Osteoblast (primary cell): ENCODE measurements around the gene DNAH7. TPM values are rescaled to one million over a fixed set of nuclear protein-coding genes. Genes with fewer than 3 reads are reported as not detected.

Experiments used
- DNase-seq: peaks from one replicate; pipeline ENCODE4 v3.0.0; 2011; ENCODE audit warnings: low spot score, mixed read lengths; ENCODE audit not compliant: insufficient read length; ENCODE audit errors: missing footprints
- H2AFZ ChIP-seq: 2 replicates; pipeline ENCODE4 v1.6.0; 2011; ENCODE audit warnings: mild to moderate bottlenecking, low read length
- H3K27ac ChIP-seq: 2 replicates; pipeline ENCODE4 v1.5.1; 2011; ENCODE audit warnings: mild to moderate bottlenecking, low read depth, low read length, moderate library complexity
- H3K27me3 ChIP-seq: 2 replicates; pipeline ENCODE4 v1.6.0; 2012; ENCODE audit warnings: mild to moderate bottlenecking, control low read depth, inconsistent platforms, low read length, moderate library complexity; ENCODE audit not compliant: insufficient read depth
- H3K36me3 ChIP-seq: 2 replicates; pipeline ENCODE4 v1.5.1; 2011; ENCODE audit warnings: mild to moderate bottlenecking, low read length, control low read depth, moderate library complexity; ENCODE audit not compliant: insufficient read depth
- H3K4me1 ChIP-seq: 2 replicates; pipeline ENCODE4 v1.5.1; 2011; ENCODE audit warnings: mild to moderate bottlenecking, low read length, control low read depth, moderate library complexity; ENCODE audit not compliant: insufficient read depth
- H3K4me2 ChIP-seq: 2 replicates; pipeline ENCODE4 v1.6.0; 2011; ENCODE audit warnings: mild to moderate bottlenecking, low read length; ENCODE audit not compliant: insufficient read depth
- H3K4me3 ChIP-seq: fragments of 200-600 bp; sonication (generic); 3 replicates; pipeline ENCODE4 v1.5.1; 2012; ENCODE audit warnings: mild to moderate bottlenecking, low read length, inconsistent platforms; ENCODE audit not compliant: insufficient read depth
- H3K79me2 ChIP-seq: 2 replicates; pipeline ENCODE4 v1.6.0; 2012; ENCODE audit warnings: mild to moderate bottlenecking, low read length, control low read depth, inconsistent platforms; ENCODE audit not compliant: insufficient read depth
- H3K9me3 ChIP-seq: 2 replicates; pipeline ENCODE4 v1.5.1; 2011; ENCODE audit warnings: low read depth, low read length, control low read depth
- H4K20me1 ChIP-seq: 2 replicates; pipeline ENCODE4 v1.6.0; 2012; ENCODE audit warnings: mild to moderate bottlenecking, low read length, control low read depth; ENCODE audit not compliant: insufficient read depth
- total RNA-seq: library from RNA; depleted of rRNA; stranded (reverse); fragments of >200 nt; gene quantifications from 2 replicates; pipeline ENCODE4 v1.2.3, GENCODE V29; 2012
- TF ChIP-seq, protein P1 (sequence below): IDR thresholded peaks from 2 replicates; pipeline ENCODE4 v1.5.1; 2011; ENCODE audit warnings: mild to moderate bottlenecking, low read depth, low read length, moderate library complexity; ENCODE audit errors: extremely low read depth

DNAH7 gene
- total RNA-seq, 1 donor, result 2.5 TPM

DNA sequence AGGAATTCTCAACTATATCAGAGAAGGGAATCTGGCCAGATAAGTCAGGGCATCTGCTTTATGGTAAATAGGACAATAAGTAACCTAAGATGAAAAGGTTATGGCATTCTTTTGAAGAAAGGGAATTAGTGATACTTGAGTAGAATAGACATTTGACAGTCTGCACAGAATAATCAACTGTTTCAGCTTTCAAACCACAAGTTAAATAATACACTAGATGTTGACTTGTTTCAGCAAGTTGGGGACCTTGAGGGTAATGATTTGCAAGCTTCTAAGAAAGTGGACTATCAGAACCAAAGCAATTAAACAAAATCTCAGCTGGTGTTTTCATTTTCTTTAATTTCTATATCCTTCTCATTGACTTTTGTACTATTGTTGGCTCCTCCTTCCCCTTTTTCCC lies 357.2 kb downstream of the DNAH7 start:
- Histone ChIP-seq H2AFZ (no peak overlapping the region), H3K36me3 (peaks cover 13% of the 10 kb centered on the region), H3K4me1 (peaks cover 6% of the 10 kb centered on the region), H3K4me2 (no peak overlapping the region), H3K27ac (no peak overlapping the region), H3K79me2 (no peaks in the 10 kb centered on the region), H3K9me3 (no peaks in the 10 kb centered on the region), H3K4me3 (no peak overlapping the region), H3K27me3 (no peaks in the 10 kb centered on the region), H4K20me1 (no peaks in the 10 kb centered on the region)
- TF ChIP-seq, protein P1, sequence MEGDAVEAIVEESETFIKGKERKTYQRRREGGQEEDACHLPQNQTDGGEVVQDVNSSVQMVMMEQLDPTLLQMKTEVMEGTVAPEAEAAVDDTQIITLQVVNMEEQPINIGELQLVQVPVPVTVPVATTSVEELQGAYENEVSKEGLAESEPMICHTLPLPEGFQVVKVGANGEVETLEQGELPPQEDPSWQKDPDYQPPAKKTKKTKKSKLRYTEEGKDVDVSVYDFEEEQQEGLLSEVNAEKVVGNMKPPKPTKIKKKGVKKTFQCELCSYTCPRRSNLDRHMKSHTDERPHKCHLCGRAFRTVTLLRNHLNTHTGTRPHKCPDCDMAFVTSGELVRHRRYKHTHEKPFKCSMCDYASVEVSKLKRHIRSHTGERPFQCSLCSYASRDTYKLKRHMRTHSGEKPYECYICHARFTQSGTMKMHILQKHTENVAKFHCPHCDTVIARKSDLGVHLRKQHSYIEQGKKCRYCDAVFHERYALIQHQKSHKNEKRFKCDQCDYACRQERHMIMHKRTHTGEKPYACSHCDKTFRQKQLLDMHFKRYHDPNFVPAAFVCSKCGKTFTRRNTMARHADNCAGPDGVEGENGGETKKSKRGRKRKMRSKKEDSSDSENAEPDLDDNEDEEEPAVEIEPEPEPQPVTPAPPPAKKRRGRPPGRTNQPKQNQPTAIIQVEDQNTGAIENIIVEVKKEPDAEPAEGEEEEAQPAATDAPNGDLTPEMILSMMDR, result no peak
- DNase-seq, result no peak

DNA sequence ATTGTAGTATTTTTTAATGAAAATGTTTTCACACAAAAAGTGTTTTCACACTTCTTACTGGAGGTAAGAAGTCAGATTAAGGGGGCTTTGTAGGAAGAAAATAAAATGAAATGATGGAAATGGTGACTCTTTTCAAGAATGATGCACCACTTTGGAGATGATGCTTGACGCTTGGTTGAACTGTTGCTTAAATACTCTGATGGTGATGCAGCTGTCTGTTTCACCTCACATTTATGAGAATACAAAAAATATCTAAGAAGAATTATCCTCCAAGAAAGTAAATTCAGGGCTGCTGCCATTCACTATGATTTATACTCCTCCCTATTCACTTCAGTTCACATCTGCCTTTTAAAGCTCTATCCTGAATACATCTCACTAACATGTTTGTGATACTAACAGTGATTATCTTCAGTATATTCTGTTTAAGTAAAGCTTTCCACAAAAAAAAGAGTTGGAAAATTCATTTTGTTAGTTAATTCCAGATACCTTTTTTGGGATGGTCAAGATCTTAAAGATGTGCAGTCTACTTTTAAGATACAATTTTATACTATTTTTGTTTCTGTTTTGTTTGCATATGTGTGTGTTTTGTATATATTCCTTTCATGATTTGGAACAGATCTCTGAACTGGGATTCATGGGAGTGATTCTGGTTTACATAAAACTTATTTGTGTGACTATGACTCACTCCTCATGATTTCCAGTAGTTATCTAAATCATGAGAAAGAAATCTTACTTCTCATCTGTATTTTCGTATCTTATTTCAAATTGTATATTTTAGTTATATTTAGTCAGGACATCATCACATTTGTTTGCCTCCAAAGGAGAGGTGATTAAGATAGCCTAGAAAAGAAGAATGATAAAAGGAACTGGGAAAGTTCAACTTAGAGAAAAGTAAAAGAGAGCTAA lies 358.5 kb downstream of the DNAH7 start:
- H2AFZ ChIP-seq, result no peak overlapping the region
- TF ChIP-seq, protein P1, result no peak
- no peak overlapping the region for H3K4me2 ChIP-seq
- H3K79me2 ChIP-seq, result no peaks in the 10 kb centered on the region
- no peak overlapping the region for H3K4me3 ChIP-seq
- H3K27me3 ChIP-seq, result no peaks in the 10 kb centered on the region
- H3K9me3 ChIP-seq, result no peaks in the 10 kb centered on the region
- no peaks in the 10 kb centered on the region for H4K20me1 ChIP-seq
- peaks cover 11% of the 10 kb centered on the region for H3K4me1 ChIP-seq
- H3K36me3 ChIP-seq, result peaks cover 12% of the 10 kb centered on the region
- H3K27ac ChIP-seq, result peak overlapping the region; percentile 64
- no peak for DNase-seq

DNA sequence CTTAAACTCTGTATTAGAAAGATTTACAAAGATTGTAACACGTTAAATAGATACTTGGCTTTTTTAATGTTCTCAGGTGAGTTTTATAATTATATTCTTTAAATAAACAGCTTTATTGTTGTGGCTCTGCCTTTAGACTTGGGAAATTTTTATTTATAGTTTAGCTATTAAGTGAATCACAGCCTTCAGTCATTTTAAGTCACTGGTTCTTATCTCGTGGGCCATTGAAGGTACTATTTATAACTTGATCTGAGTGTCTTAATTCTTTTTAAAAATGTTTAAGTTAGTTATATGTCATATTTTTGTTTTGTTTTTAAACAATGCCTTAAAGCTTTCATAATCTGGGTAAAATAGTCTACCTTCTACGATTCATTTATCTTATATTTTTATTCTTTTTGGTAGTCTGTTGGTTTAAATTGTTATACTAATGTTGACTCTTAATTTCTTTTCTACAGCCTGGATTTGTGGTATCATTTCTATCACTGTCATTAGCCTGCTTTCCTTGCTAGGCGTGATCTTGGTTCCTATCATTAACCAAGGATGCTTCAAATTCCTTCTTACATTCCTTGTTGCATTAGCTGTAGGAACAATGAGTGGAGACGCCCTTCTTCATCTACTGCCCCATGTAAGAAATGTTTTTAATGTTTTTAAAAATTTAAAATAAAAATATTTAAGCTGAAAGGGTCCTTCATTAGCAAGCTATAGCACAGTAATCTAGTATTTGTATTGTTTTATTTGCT lies 362.3 kb downstream of the DNAH7 start:
- TF ChIP-seq, protein P1, result no peak
- Histone ChIP-seq H3K27me3 (no peaks in the 10 kb centered on the region), H3K4me1 (peaks cover 11% of the 10 kb centered on the region), H3K79me2 (peaks cover 6% of the 10 kb centered on the region), H2AFZ (no peak overlapping the region), H3K36me3 (peaks cover 5% of the 10 kb centered on the region), H3K4me2 (peak overlapping the region; percentile 24), H4K20me1 (no peaks in the 10 kb centered on the region), H3K9me3 (no peaks in the 10 kb centered on the region), H3K4me3 (no peak overlapping the region), H3K27ac (peak overlapping the region; percentile 43)
- no peak for DNase-seq

DNA sequence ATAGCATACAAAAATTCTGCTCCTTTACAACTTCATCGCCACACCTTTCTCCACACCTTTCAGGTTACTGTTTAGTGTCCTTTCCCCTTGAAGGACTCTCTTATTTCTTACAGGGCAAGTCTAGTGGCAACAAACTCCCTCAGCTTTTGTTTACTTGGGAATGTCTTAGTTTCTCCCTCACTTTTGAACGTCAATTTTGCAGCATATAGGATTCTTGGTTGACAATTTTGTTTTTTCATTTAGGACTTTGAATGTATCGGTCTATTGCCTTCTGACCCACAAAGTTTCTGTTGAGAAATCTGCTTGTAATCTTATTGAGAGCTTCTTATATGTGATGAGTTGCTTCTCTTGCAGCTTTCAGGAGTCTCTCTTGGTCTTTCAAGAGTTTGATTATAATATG lies 368.2 kb downstream of the DNAH7 start:
- Histone ChIP-seq H3K4me3 (no peak overlapping the region), H3K27ac (no peak overlapping the region), H2AFZ (no peak overlapping the region), H3K36me3 (no peaks in the 10 kb centered on the region), H3K27me3 (no peaks in the 10 kb centered on the region), H3K9me3 (no peaks in the 10 kb centered on the region), H3K79me2 (peaks cover 28% of the 10 kb centered on the region), H3K4me2 (no peak overlapping the region), H3K4me1 (no peaks in the 10 kb centered on the region), H4K20me1 (no peaks in the 10 kb centered on the region)
- TF ChIP-seq, protein P1, result no peak
- no peak for DNase-seq
